MM.1S (cell line): ENCODE data around the gene LRRC8A.

Experiments used
- CTCF ChIP-seq: fragments of 300-600 bp; sonication (generic); IDR thresholded peaks from 2 replicates; pipeline ENCODE4 v1.5.1; 2016; ENCODE audit warnings: antibody characterized with exemption, low read length, mixed read lengths
- EZH2 ChIP-seq: fragments of 300-600 bp; sonication (generic); optimal IDR thresholded peaks from 2 replicates; pipeline ENCODE3; 2017; ENCODE audit warnings: low read depth, mild to moderate bottlenecking, antibody characterized with exemption, low read length, mixed read lengths
- EZH2phosphoT487 ChIP-seq: fragments of 300-600 bp; sonication (generic); IDR thresholded peaks from 2 replicates; pipeline ENCODE4 v1.6.1; 2018; ENCODE audit warnings: antibody characterized with exemption, low read length

- TF ChIP-seq CTCF (no peak), EZH2phosphoT487 (no peak), EZH2 (no peak)
Measured at GRCh38 chr9:128884164-128884563, 2.2 kb downstream of the LRRC8A start.
